HG03159 (cell line): ENCODE data around the gene CUL1.

Source experiments
- ATAC-seq: cut with Tn5 transposase; IDR thresholded peaks from one replicate; pipeline ENCODE4 v1.9.1; 2021; ENCODE audit warnings: mild to moderate bottlenecking, moderate library complexity; ENCODE audit not compliant: unreplicated experiment

CUL1 gene

GRCh38 chr7:148847815-148848734 lies 149.4 kb downstream of the CUL1 start:
- ATAC-seq: no peak

GRCh38 chr7:148849393-148850098 lies 150.8 kb downstream of the CUL1 start:
- ATAC-seq: no peak

GRCh38 chr7:148850564-148850963 lies 151.9 kb downstream of the CUL1 start:
- ATAC-seq: no peak
